H9 (cell line): ENCODE data around the gene MARCHF6. TPM values are rescaled to one million over a fixed set of nuclear protein-coding genes. Genes with fewer than 3 reads are reported as not detected.

Experiments used
- DNase-seq: peaks from one replicate; pipeline ENCODE4 v3.0.0-alpha.2; 2017
- H2AFZ ChIP-seq: one replicate; pipeline ENCODE4 v1.6.1; 2013; ENCODE audit warnings: mild to moderate bottlenecking, low read length, control low read depth, moderate library complexity
- H2AK5ac ChIP-seq: 2 replicates; pipeline ENCODE4 v1.6.1; 2013; ENCODE audit warnings: low read length, control low read depth, mixed read lengths; ENCODE audit not compliant: insufficient read length
- H2BK120ac ChIP-seq: one replicate; pipeline ENCODE4 v1.6.1; 2013; ENCODE audit warnings: low read depth, mild to moderate bottlenecking, low read length, control low read depth, inconsistent platforms; ENCODE audit not compliant: poor library complexity, severe bottlenecking
- H2BK12ac ChIP-seq: 2 replicates; pipeline ENCODE4 v1.6.1; 2013; ENCODE audit warnings: low read length, control low read depth, mixed read lengths, low read depth; ENCODE audit not compliant: insufficient read length
- H2BK15ac ChIP-seq: 2 replicates; pipeline ENCODE4 v1.6.1; 2013; ENCODE audit warnings: low read depth, low read length, control low read depth
- H2BK20ac ChIP-seq: one replicate; pipeline ENCODE4 v1.6.1; 2013; ENCODE audit warnings: low read depth, mild to moderate bottlenecking, low read length, control low read depth, inconsistent platforms; ENCODE audit not compliant: poor library complexity, severe bottlenecking
- H2BK5ac ChIP-seq: 2 replicates; pipeline ENCODE4 v1.6.1; 2013; ENCODE audit warnings: low read length, control low read depth, mixed read lengths; ENCODE audit not compliant: insufficient read length
- H3K14ac ChIP-seq: 2 replicates; pipeline ENCODE4 v1.6.1; 2013; ENCODE audit warnings: low read length, control low read depth; ENCODE audit not compliant: insufficient read depth
- H3K18ac ChIP-seq: 2 replicates; pipeline ENCODE4 v1.6.1; 2013; ENCODE audit warnings: low read depth, mild to moderate bottlenecking, mixed read lengths, low read length, control low read depth; ENCODE audit not compliant: insufficient read length
- H3K23ac ChIP-seq: 2 replicates; pipeline ENCODE4 v1.6.1; 2013; ENCODE audit warnings: low read length, control low read depth, mixed read lengths, low read depth; ENCODE audit not compliant: insufficient read length
- H3K23me2 ChIP-seq: 2 replicates; pipeline ENCODE4 v1.6.1; 2013; ENCODE audit warnings: low read depth, mild to moderate bottlenecking, mixed read lengths, low read length, control low read depth; ENCODE audit not compliant: insufficient read length, poor library complexity, severe bottlenecking
- H3K27ac ChIP-seq: 2 replicates; pipeline ENCODE4 v1.5.1; 2013; ENCODE audit warnings: low read length, control low read depth, mixed read lengths, low read depth; ENCODE audit not compliant: insufficient read length
- H3K27me3 ChIP-seq: 2 replicates; pipeline ENCODE4 v1.6.1; 2013; ENCODE audit warnings: low read length, control low read depth, inconsistent platforms; ENCODE audit not compliant: insufficient read depth
- H3K4ac ChIP-seq: 2 replicates; pipeline ENCODE4 v1.6.1; 2013; ENCODE audit warnings: low read depth, mild to moderate bottlenecking, control low read depth, inconsistent platforms, low read length, moderate library complexity
- H3K4me1 ChIP-seq: 2 replicates; pipeline ENCODE4 v1.6.1; 2013; ENCODE audit warnings: low read length, control low read depth, inconsistent platforms; ENCODE audit not compliant: insufficient read depth
- H3K4me2 ChIP-seq: 2 replicates; pipeline ENCODE4 v1.6.1; 2013; ENCODE audit warnings: low read length, control low read depth, mixed read lengths; ENCODE audit not compliant: insufficient read length, insufficient read depth
- H3K56ac ChIP-seq: 2 replicates; pipeline ENCODE4 v1.6.1; 2013; ENCODE audit warnings: low read depth, mild to moderate bottlenecking, mixed read lengths, low read length, control low read depth; ENCODE audit not compliant: insufficient read length
- H3K79me1 ChIP-seq: 2 replicates; pipeline ENCODE4 v1.6.1; 2013; ENCODE audit warnings: low read depth, mild to moderate bottlenecking, moderate library complexity, low read length, control low read depth, inconsistent platforms; ENCODE audit not compliant: insufficient read depth, poor library complexity, severe bottlenecking
- H3K79me2 ChIP-seq: 2 replicates; pipeline ENCODE4 v1.6.1; 2013; ENCODE audit warnings: low read length, control low read depth, inconsistent platforms; ENCODE audit not compliant: insufficient read depth
- H3K9ac ChIP-seq: 2 replicates; pipeline ENCODE4 v1.6.1; 2013; ENCODE audit warnings: low read length, control low read depth, mixed read lengths; ENCODE audit not compliant: insufficient read length; ENCODE audit errors: extremely low read depth
- H3K9me3 ChIP-seq: one replicate; pipeline ENCODE4 v1.6.1; 2013; ENCODE audit warnings: low read depth, low read length, inconsistent platforms; ENCODE audit not compliant: control insufficient read depth
- H3T11ph ChIP-seq: one replicate; pipeline ENCODE4 v1.6.1; 2013; ENCODE audit warnings: mild to moderate bottlenecking, low read length, control low read depth, inconsistent platforms
- H4K20me1 ChIP-seq: one replicate; pipeline ENCODE4 v1.6.1; 2013; ENCODE audit not compliant: control insufficient read depth, insufficient read length, insufficient read depth
- H4K5ac ChIP-seq: 2 replicates; pipeline ENCODE4 v1.6.1; 2013; ENCODE audit warnings: low read depth, mild to moderate bottlenecking, mixed read lengths, low read length, control low read depth; ENCODE audit not compliant: insufficient read length
- H4K8ac ChIP-seq: replicated peaks from 2 replicates; pipeline ENCODE4 v1.6.1; 2013; ENCODE audit warnings: low read length, control low read depth, mixed read lengths, low read depth; ENCODE audit not compliant: insufficient read length
- H4K91ac ChIP-seq: 2 replicates; pipeline ENCODE4 v1.6.1; 2013; ENCODE audit warnings: low read depth, mild to moderate bottlenecking, moderate library complexity, mixed read lengths, low read length, control low read depth; ENCODE audit not compliant: insufficient read length
- H3K27ac Mint-ChIP-seq, 3 experiments: 2 replicates in 2 of 3; 3 replicates in 1 of 3; pipeline ENCODE4 v1.8.0; 2020 to 2021; ENCODE audit warnings: mixed read lengths in 3 of 3, mild to moderate bottlenecking in 1 of 3, moderate library complexity in 1 of 3
- H3K27me3 Mint-ChIP-seq: 2 replicates; pipeline ENCODE4 v1.8.0; 2021; ENCODE audit warnings: low read depth, mild to moderate bottlenecking, moderate library complexity, mixed read lengths
- H3K36me3 Mint-ChIP-seq, 3 experiments: 2 replicates in 2 of 3; 3 replicates in 1 of 3; pipeline ENCODE4 v1.8.0; 2020 to 2021; ENCODE audit warnings: low read depth in 3 of 3, mixed read lengths in 3 of 3; ENCODE audit not compliant: insufficient read depth in 1 of 3
- H3K4me1 Mint-ChIP-seq, 2 experiments: 2 replicates each; pipeline ENCODE4 v1.8.0; 2020; ENCODE audit warnings: mixed read lengths in 2 of 2
- H3K4me3 Mint-ChIP-seq, 2 experiments: 2 replicates in 1 of 2; 3 replicates in 1 of 2; pipeline ENCODE4 v1.8.0; 2020 to 2021; ENCODE audit warnings: mild to moderate bottlenecking in 2 of 2, mixed read lengths in 2 of 2, moderate library complexity in 1 of 2
- H3K9me3 Mint-ChIP-seq, 2 experiments: 2 replicates in 1 of 2; 3 replicates in 1 of 2; pipeline ENCODE4 v1.8.0; 2020; ENCODE audit warnings: mild to moderate bottlenecking in 2 of 2, mixed read lengths in 2 of 2, moderate library complexity in 1 of 2
- CTCF ChIP-seq: fragments of 200-600 bp; sonication (generic); conservative IDR thresholded peaks from 3 replicates; pipeline ENCODE4 v1.8.0; 2021; ENCODE audit warnings: antibody characterized with exemption, mild to moderate bottlenecking
- WGBS: extraction: QIAGEN DNeasy Blood & Tissue Kit; methylation state at CpG from one replicate; pipeline ENCODE4 v1.1.7; 2013; ENCODE audit warnings: missing lambda C conversion rate, low lambda C conversion rate, mixed read lengths; ENCODE audit not compliant: insufficient read length; ENCODE audit errors: extremely low coverage; 5-methylcytosine and 5-hydroxymethylcytosine counted together
- total RNA-seq: library from RNA; stranded (reverse); gene quantifications from 2 replicates; pipeline ENCODE4 v1.2.1, GENCODE V29; 2021

MARCHF6 gene
- total RNA-seq, 1 experiment from 2014 or later: 118 TPM

- no peak overlapping the region for H3K14ac ChIP-seq
- H2BK20ac ChIP-seq: no peak overlapping the region
- no peak overlapping the region for H3T11ph ChIP-seq
- H3K18ac ChIP-seq: no peak overlapping the region
- H2AFZ ChIP-seq: no peak overlapping the region
- no peak overlapping the region for H2BK5ac ChIP-seq
- no peak overlapping the region for H3K56ac ChIP-seq
- no peak overlapping the region for H3K23ac ChIP-seq
- no peak overlapping the region for H2BK120ac ChIP-seq
- H3K9ac ChIP-seq: no peak overlapping the region
- H3K4me3 Mint-ChIP-seq: no peak overlapping the region
- H3K27me3 ChIP-seq: peaks cover 36% of the 10 kb centered on the region; the same call in 1 of the 2 replicates
- H2BK15ac ChIP-seq: no peak overlapping the region
- H3K27ac Mint-ChIP-seq: no peak overlapping the region
- H3K36me3 Mint-ChIP-seq: no peaks in the 10 kb centered on the region; a peak in 1 of 7 replicates
- H4K5ac ChIP-seq: no peak overlapping the region
- H3K9me3 Mint-ChIP-seq: no peaks in the 10 kb centered on the region
- no peak for TF ChIP-seq CTCF
- H2BK12ac ChIP-seq: no peak overlapping the region
- H3K79me1 ChIP-seq: no peaks in the 10 kb centered on the region
- H3K27me3 Mint-ChIP-seq: peaks cover 63% of the 10 kb centered on the region
- no peak overlapping the region for H3K4ac ChIP-seq
- H3K4me1 ChIP-seq: no peaks in the 10 kb centered on the region; the same call in 1 of the 2 replicates
- H3K27ac ChIP-seq: no peak overlapping the region
- no peak overlapping the region for H2AK5ac ChIP-seq
- no peaks in the 10 kb centered on the region for H3K9me3 ChIP-seq
- H3K4me2 ChIP-seq: no peak overlapping the region
- no peak overlapping the region for H4K8ac ChIP-seq
- DNase-seq: no peak
- H3K79me2 ChIP-seq: no peaks in the 10 kb centered on the region
- peaks cover 10% of the 10 kb centered on the region for H3K23me2 ChIP-seq
- H4K91ac ChIP-seq: no peak overlapping the region
- WGBS: no CpG with 5 or more reads among the region's 5 CpGs
- peaks cover 7 to 11% of the 10 kb centered on the region in 2 experiments for H3K4me1 Mint-ChIP-seq
- H4K20me1 ChIP-seq: no peaks in the 10 kb centered on the region
Observed at GRCh38 chr5:10334831-10335230, 18.7 kb upstream of the MARCHF6 start.
